Measurements from ENCODE around the gene ZNF592. TPM values are rescaled to one million over a fixed set of nuclear protein-coding genes. Genes with fewer than 3 reads are reported as not detected.

Gene ZNF592
- total RNA-seq, 1 donor from 2014 or later: 29.9 TPM

DNA sequence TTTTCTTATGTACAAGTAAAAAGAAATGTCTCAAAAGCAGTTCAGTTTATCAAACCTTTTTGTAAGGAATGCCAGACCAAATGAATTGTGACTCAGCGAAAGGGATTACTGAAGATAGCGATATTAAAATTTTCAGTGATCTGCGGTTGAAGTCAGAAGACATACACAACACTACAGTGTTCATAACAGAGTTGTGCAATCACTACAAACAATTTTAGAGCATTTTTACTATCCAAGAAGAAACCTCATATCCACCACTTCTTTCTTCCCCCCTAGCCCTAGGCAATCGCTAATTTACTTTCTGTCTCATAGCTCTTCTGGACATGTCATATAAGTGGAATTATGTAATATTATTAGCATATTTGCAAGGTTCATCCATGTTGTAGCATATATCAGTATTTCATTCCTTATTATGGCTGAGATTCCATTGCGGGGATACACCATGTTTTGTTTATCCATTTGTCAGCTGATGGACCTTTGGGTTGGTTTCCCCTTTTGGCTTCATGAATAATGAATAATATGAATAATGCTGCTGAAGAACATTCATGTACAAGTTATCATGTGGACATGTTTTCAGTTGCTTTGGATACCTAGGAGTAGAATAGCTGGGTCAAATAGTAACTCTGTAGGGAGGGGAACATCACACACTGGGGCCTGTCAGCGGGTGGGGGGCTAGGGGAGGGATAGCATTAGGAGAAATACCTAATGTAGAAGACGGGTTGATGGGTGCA is 45.2 kb downstream of the ZNF592 start:
- Mint-ChIP-seq H3K4me1 (ENCODE audit: low read depth) (peaks cover 6% of the 10 kb centered on the region), H3K36me3 (ENCODE audit: low read depth) (peaks cover 31% of the 10 kb centered on the region), H3K27me3 (ENCODE audit: insufficient read depth) (no peaks in the 10 kb centered on the region), H3K27ac (no peak overlapping the region), H3K4me3 (no peak overlapping the region), H3K9me3 (no peaks in the 10 kb centered on the region)
- intact Hi-C loops (cut with micrococcal nuclease): no loop called here
- no peak for DNase-seq (ENCODE audit: low spot score)

GRCh38 chr15:84794162-84794547 is 45.8 kb downstream of the ZNF592 start:
- intact Hi-C loops (cut with micrococcal nuclease): no loop called here
- no peak for DNase-seq (ENCODE audit: low spot score)
- Mint-ChIP-seq H3K27ac (no peak overlapping the region), H3K4me1 (ENCODE audit: low read depth) (peaks cover 4% of the 10 kb centered on the region), H3K36me3 (ENCODE audit: low read depth) (peaks cover 31% of the 10 kb centered on the region), H3K4me3 (no peak overlapping the region), H3K27me3 (ENCODE audit: insufficient read depth) (no peaks in the 10 kb centered on the region), H3K9me3 (no peaks in the 10 kb centered on the region)

DNA sequence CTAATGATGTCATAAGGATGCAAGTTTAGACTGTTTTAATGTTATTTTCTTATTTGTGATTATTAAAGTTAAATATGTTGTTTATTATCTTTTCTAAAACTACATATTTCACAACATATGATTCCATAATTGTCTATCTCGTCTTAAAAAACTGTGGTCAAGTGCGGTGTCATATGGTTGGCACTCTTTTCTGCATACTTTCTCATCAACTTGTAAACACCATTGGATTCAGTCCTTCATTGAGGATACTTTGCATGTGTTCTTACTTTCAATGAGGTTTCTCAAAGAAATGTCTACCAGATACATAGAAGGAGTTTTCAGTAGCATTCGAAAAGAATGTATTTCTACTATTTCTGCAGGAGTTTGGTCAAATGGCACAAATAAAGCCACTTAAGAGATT is 46.8 kb downstream of the ZNF592 start:
- intact Hi-C loops (cut with micrococcal nuclease): no loop called here
- no peak for DNase-seq (ENCODE audit: low spot score)
- Mint-ChIP-seq H3K27me3 (ENCODE audit: insufficient read depth) (no peaks in the 10 kb centered on the region), H3K27ac (no peak overlapping the region), H3K4me3 (no peak overlapping the region), H3K9me3 (no peaks in the 10 kb centered on the region), H3K4me1 (ENCODE audit: low read depth) (peaks cover 4% of the 10 kb centered on the region), H3K36me3 (ENCODE audit: low read depth) (peaks cover 33% of the 10 kb centered on the region)

- Mint-ChIP-seq H3K4me1 (ENCODE audit: low read depth) (no peaks in the 10 kb centered on the region), H3K27ac (no peak overlapping the region), H3K27me3 (ENCODE audit: insufficient read depth) (no peaks in the 10 kb centered on the region), H3K36me3 (ENCODE audit: low read depth) (peaks cover 27% of the 10 kb centered on the region), H3K4me3 (no peak overlapping the region), H3K9me3 (no peaks in the 10 kb centered on the region)
- intact Hi-C loops (cut with micrococcal nuclease): no loop called here
- no peak for DNase-seq (ENCODE audit: low spot score)
These were observed 48.8 kb downstream of the ZNF592 start for GRCh38 chr15:84797212-84797611.

GRCh38 chr15:84797801-84798200 is 49.4 kb downstream of the ZNF592 start:
- no peak for DNase-seq (ENCODE audit: low spot score)
- H3K9me3 Mint-ChIP-seq: no peaks in the 10 kb centered on the region
- H3K27ac Mint-ChIP-seq: no peak overlapping the region
- H3K4me3 Mint-ChIP-seq: no peak overlapping the region
- H3K36me3 Mint-ChIP-seq (ENCODE audit: low read depth): peaks cover 31% of the 10 kb centered on the region
- intact Hi-C loops (cut with micrococcal nuclease): no loop called here
- H3K4me1 Mint-ChIP-seq (ENCODE audit: low read depth): no peaks in the 10 kb centered on the region
- no peaks in the 10 kb centered on the region for H3K27me3 Mint-ChIP-seq (ENCODE audit: insufficient read depth)

DNA sequence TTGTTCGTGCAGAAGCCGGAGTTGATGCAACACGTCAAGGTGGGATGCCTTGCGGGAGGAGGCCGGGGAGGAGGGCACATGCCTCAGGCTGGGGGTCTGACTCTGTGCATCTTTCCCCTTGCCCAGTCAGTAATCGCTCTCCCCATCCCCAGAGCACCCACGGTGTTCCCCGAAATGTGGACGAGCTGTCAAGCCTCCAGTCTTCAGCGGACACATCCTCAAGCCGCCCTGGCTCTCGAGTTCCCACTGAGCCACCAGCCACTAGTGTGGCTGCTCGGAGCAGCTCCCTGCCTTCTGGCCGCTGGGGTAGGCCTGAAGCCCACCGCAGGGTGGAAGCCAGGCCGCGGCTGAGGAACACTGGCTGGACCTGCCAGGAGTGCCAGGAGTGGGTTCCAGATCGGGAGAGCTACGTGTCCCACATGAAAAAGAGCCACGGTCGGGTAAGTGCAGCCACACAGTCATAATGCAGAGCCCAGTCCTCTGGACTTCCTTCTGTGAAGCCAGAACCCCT is 50.1 kb downstream of the ZNF592 start:
- DNase-seq (ENCODE audit: low spot score): no peak
- H3K36me3 Mint-ChIP-seq (ENCODE audit: low read depth): peaks cover 38% of the 10 kb centered on the region
- H3K4me1 Mint-ChIP-seq (ENCODE audit: low read depth): no peaks in the 10 kb centered on the region
- no peak overlapping the region for H3K4me3 Mint-ChIP-seq
- intact Hi-C loops (cut with micrococcal nuclease): no loop called here
- no peaks in the 10 kb centered on the region for H3K27me3 Mint-ChIP-seq (ENCODE audit: insufficient read depth)
- no peaks in the 10 kb centered on the region for H3K9me3 Mint-ChIP-seq
- no peak overlapping the region for H3K27ac Mint-ChIP-seq

GRCh38 chr15:84799511-84800187 is 51.3 kb downstream of the ZNF592 start:
- peaks cover 40% of the 10 kb centered on the region for H3K36me3 Mint-ChIP-seq (ENCODE audit: low read depth)
- H3K4me3 Mint-ChIP-seq: no peak overlapping the region
- H3K27me3 Mint-ChIP-seq (ENCODE audit: insufficient read depth): no peaks in the 10 kb centered on the region
- no peak overlapping the region for H3K27ac Mint-ChIP-seq
- intact Hi-C loops (cut with micrococcal nuclease): no loop called here
- DNase-seq (ENCODE audit: low spot score): no peak
- H3K4me1 Mint-ChIP-seq (ENCODE audit: low read depth): no peaks in the 10 kb centered on the region
- H3K9me3 Mint-ChIP-seq: no peaks in the 10 kb centered on the region

GRCh38 chr15:84800365-84800806 is 52.0 kb downstream of the ZNF592 start:
- Mint-ChIP-seq H3K4me3 (no peak overlapping the region), H3K27ac (peak overlapping the region; percentile 48), H3K4me1 (ENCODE audit: low read depth) (no peaks in the 10 kb centered on the region), H3K36me3 (ENCODE audit: low read depth) (peaks cover 42% of the 10 kb centered on the region), H3K9me3 (no peaks in the 10 kb centered on the region), H3K27me3 (ENCODE audit: insufficient read depth) (no peaks in the 10 kb centered on the region)
- DNase-seq (ENCODE audit: low spot score): no peak
- intact Hi-C loops (cut with micrococcal nuclease): no loop called here

- intact Hi-C loops (cut with micrococcal nuclease): no loop called here
- Mint-ChIP-seq H3K4me1 (ENCODE audit: low read depth) (no peaks in the 10 kb centered on the region), H3K9me3 (no peaks in the 10 kb centered on the region), H3K27me3 (ENCODE audit: insufficient read depth) (no peaks in the 10 kb centered on the region), H3K27ac (no peak overlapping the region), H3K4me3 (no peak overlapping the region), H3K36me3 (ENCODE audit: low read depth) (peaks cover 31% of the 10 kb centered on the region)
- DNase-seq (ENCODE audit: low spot score): no peak
These were observed 55.9 kb downstream of the ZNF592 start for GRCh38 chr15:84804005-84804900.

- H3K4me3 Mint-ChIP-seq: no peak overlapping the region
- H3K27me3 Mint-ChIP-seq (ENCODE audit: insufficient read depth): no peaks in the 10 kb centered on the region
- no peaks in the 10 kb centered on the region for H3K9me3 Mint-ChIP-seq
- no peaks in the 10 kb centered on the region for H3K4me1 Mint-ChIP-seq (ENCODE audit: low read depth)
- DNase-seq (ENCODE audit: low spot score): no peak
- intact Hi-C loops (cut with micrococcal nuclease): no loop called here
- H3K36me3 Mint-ChIP-seq (ENCODE audit: low read depth): peaks cover 27% of the 10 kb centered on the region
- H3K27ac Mint-ChIP-seq: no peak overlapping the region
These were observed 56.8 kb downstream of the ZNF592 start for GRCh38 chr15:84805221-84805620.

GRCh38 chr15:84807228-84807627 is 58.8 kb downstream of the ZNF592 start:
- H3K4me3 Mint-ChIP-seq: no peak overlapping the region

DNA sequence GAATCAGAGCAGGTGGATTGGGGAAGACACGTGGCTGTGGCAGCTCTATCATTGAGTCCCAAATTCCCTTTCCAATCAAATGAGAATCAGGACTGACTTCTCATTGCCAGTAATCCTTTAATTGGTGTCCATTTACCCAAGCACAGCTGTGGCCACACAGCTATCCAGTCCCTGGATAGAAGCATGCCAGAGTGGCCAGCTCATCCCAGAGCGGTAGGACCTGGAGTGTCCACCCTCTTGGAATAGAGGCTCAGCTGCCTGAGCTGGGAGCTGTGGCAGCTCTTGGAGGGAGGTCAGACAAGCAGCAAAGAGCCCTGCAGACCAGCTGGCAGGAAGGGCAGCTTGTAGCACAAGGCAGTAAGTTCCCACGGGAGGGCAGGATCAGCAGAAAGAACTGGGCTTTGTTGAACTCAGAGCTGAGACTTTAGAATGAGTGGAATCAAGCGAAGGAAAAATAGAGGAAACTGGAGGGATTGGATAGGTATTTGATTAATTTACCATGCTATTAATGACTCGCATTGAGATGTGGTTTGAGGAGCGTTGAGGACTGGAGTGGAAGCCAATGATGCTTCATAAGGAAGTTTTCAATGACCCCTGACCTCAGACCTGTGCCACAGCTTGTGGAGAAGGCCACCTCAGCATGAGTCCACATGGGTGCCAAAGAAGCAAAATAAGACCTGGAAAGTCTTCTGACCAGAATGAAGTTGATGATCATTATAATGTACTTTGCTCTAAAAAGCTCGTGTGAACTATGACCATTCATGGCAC is 61.9 kb downstream of the ZNF592 start:
- Mint-ChIP-seq H3K36me3 (ENCODE audit: low read depth) (peaks cover 3% of the 10 kb centered on the region), H3K4me3 (no peak overlapping the region), H3K4me1 (ENCODE audit: low read depth) (no peaks in the 10 kb centered on the region), H3K27ac (no peak overlapping the region), H3K27me3 (ENCODE audit: insufficient read depth) (peaks cover 3% of the 10 kb centered on the region), H3K9me3 (no peaks in the 10 kb centered on the region)
- no peak for DNase-seq (ENCODE audit: low spot score)
- intact Hi-C loops (cut with micrococcal nuclease): no loop called here

More at GRCh38 chr15:84807228-84807627, 58.8 kb downstream of the ZNF592 start:
- intact Hi-C loops (cut with micrococcal nuclease): no loop called here
- Mint-ChIP-seq H3K36me3 (ENCODE audit: low read depth) (peaks cover 19% of the 10 kb centered on the region), H3K4me1 (ENCODE audit: low read depth) (no peaks in the 10 kb centered on the region), H3K27me3 (ENCODE audit: insufficient read depth) (no peaks in the 10 kb centered on the region), H3K27ac (no peak overlapping the region), H3K9me3 (no peaks in the 10 kb centered on the region)
- DNase-seq (ENCODE audit: low spot score): no peak
